Coronary artery (tissue), 2 donors: Measurements from ENCODE around the gene EME2.

Experiments
- DNase-seq: peaks from one replicate; pipeline ENCODE4 v3.0.0-alpha.2; 2017; ENCODE audit warnings: low spot score
- H3K27ac ChIP-seq, 2 donors: fragments of 200-600 bp; sonication (generic); one replicate each; pipeline ENCODE4 v1.5.1; 2016 to 2019
- H3K4me3 ChIP-seq: fragments of 200-600 bp; sonication (generic); 2 replicates; pipeline ENCODE4 v1.5.1; 2016; ENCODE audit warnings: mild to moderate bottlenecking, moderate library complexity
- CTCF ChIP-seq: fragments of 200-600 bp; sonication (generic); IDR thresholded peaks from one replicate; pipeline ENCODE4 v1.5.1; 2019; ENCODE audit warnings: antibody characterized with exemption

The EME2 gene

DNA sequence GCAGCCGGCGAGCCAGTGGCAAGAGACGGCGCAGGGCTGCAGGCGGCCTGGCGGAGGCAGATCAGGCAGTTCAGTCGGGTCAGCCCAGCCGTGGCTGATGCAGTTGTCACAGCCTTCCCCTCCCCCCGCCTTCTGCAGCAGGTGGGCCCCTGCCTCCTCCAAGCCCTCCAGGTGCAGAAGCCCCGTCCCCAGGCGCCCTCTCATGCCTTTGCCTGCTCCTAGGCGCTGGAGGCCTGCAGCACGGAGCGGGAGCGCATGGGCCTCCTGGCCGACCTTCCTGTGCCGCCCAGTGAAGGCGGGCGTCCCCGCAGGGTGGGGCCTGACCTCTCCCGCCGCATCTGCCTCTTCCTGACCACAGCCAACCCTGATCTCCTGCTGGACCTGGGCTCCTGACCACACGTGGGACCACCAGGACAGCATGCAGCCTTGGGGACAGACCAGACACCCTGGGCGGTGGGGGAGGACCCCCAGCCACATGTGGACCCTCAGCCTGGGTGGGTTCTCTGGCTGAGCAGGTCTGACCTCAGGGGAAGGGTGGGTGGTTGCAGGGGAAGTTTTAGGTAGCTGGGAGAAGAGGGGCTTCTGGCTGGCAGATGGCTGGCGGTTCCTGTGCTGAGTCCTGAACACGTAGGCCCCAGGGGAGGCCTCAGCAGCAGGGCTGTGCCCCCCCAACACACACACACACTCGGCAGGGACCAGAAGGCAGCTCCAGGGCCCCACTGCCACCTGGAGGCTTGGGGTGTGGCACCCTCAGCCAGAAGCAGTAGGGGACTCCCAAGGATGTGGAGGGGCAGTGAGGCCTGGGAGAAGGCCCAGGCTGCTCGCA is 3.4 kb downstream of the EME2 start:
- TF ChIP-seq CTCF = no peak
- Histone ChIP-seq H3K4me3 (no peak overlapping the region), H3K27ac (no peak overlapping the region)
- no peak for DNase-seq

GRCh38 chr16:1776672-1776955 is 4.0 kb downstream of the EME2 start:
- H3K4me3 ChIP-seq = no peak overlapping the region
- no peak overlapping the region for H3K27ac ChIP-seq
- no peak for DNase-seq
- no peak for TF ChIP-seq CTCF

GRCh38 chr16:1776991-1777374 is 4.4 kb downstream of the EME2 start:
- DNase-seq = no peak
- no peak for TF ChIP-seq CTCF
- H3K4me3 ChIP-seq = no peak overlapping the region
- H3K27ac ChIP-seq = no peak overlapping the region

DNA sequence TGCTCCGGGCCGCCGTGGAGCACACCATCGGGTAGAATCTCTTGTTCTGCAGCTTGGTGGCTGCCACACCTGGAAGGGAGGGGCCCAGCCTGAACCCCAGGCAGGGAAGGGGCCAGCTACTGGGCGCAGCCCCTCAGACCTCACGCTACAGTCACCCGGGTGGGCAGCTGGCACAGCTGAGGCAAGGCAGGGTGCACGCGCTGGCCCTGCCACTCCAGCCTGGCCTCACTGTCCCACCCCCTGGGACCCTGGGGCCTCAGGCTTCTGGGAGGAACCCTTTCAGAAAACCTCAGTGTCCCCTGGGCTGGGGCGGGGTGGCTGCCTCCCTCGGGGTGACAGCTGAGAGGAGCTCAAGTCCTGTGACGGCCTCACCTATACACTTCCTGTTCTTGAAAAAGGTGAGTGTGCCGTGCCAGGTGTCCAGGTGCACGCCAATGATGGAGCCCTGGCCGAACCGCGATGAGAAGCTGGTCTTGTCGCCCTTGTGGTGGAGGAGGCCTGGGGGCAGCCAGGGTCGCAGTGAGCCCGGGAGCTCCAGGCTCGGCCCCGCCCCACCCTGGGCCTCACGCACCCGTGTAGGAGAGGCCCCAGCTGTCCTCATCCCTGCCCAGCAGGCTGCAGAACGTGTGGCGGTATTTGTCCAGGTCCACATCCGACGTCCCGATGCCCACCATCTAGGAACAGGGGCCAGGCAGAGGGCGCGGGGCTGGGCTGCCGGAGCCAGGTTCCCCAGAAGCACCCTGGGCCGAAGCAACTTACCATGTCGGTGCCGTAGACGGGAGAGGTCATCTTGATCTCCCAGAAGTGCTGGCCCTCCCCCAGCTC is 5.0 kb downstream of the EME2 start:
- H3K4me3 ChIP-seq = no peak overlapping the region
- no peak overlapping the region for H3K27ac ChIP-seq
- no peak for TF ChIP-seq CTCF
- DNase-seq = no peak

GRCh38 chr16:1778200-1779179 is 5.9 kb downstream of the EME2 start:
- TF ChIP-seq CTCF = no peak

GRCh38 chr16:1779234-1779701 is 6.7 kb downstream of the EME2 start:
- DNase-seq = no peak
- Histone ChIP-seq H3K27ac (no peak overlapping the region), H3K4me3 (no peak overlapping the region)
- TF ChIP-seq CTCF = no peak

More at GRCh38 chr16:1778200-1779179, 5.9 kb downstream of the EME2 start:
- Histone ChIP-seq H3K4me3 (no peak overlapping the region), H3K27ac (no peak overlapping the region)
- DNase-seq = no peak
